NCI-H2196 (cell line): ENCODE results near the gene RAD51.
A peak's percentile ranks its signal among the peaks of the same experiment; 100 is the strongest.
"Not testable (repeated sequence)": the region's sequence is repeated elsewhere in the genome, so short reads cannot be mapped to it uniquely, and the experiment has no call there.

Experiments used
- DNase-seq: peaks from one replicate; lab custom pipeline; 2025; ENCODE audit not compliant: unreplicated experiment; lab: John Stamatoyannopoulos, UW

Gene RAD51

GRCh38 chr15:40694688-40695468 lies at the start of gene RAD51:
RAD51 (plus strand) TSS chr15:40695174; CDS start chr15:40698759, 3,585 bp downstream.
- peak; percentile 76 for DNase-seq

- DNase-seq: no peak
Observed at GRCh38 chr15:40647523-40647922, 47.5 kb upstream of the RAD51 start.

GRCh38 chr15:40650479-40650878 lies 44.5 kb upstream of the RAD51 start:
- DNase-seq: no peak

- no peak for DNase-seq
Observed at GRCh38 chr15:40660686-40661085, 34.3 kb upstream of the RAD51 start.

GRCh38 chr15:40664909-40665308 lies 30.1 kb upstream of the RAD51 start:
- no peak for DNase-seq

GRCh38 chr15:40676290-40676689 lies 18.7 kb upstream of the RAD51 start:
- not testable (repeated sequence) for DNase-seq

GRCh38 chr15:40676906-40677305 lies 18.1 kb upstream of the RAD51 start:
- not testable (repeated sequence) for DNase-seq

GRCh38 chr15:40680151-40680550 lies 14.8 kb upstream of the RAD51 start:
- no peak for DNase-seq

GRCh38 chr15:40680959-40681358 lies 14.0 kb upstream of the RAD51 start:
- DNase-seq: not testable (repeated sequence)

- no peak for DNase-seq
Observed at GRCh38 chr15:40684381-40684780, 10.6 kb upstream of the RAD51 start.

- DNase-seq: no peak
Observed at GRCh38 chr15:40685376-40685775, 9.6 kb upstream of the RAD51 start.

- DNase-seq: no peak
Observed at GRCh38 chr15:40688932-40689799, 5.8 kb upstream of the RAD51 start.

GRCh38 chr15:40691737-40692136 lies 3.2 kb upstream of the RAD51 start:
- no peak for DNase-seq

GRCh38 chr15:40693904-40694687 lies 878 bp upstream of the RAD51 start:
- no peak for DNase-seq

GRCh38 chr15:40695469-40695890 lies 506 bp downstream of the RAD51 start:
- DNase-seq: no peak

GRCh38 chr15:40696228-40696627 lies 1.3 kb downstream of the RAD51 start:
- no peak for DNase-seq

GRCh38 chr15:40697916-40698315 lies 2.9 kb downstream of the RAD51 start:
- no peak for DNase-seq

- no peak for DNase-seq
Observed at GRCh38 chr15:40702077-40702476, 7.1 kb downstream of the RAD51 start.

GRCh38 chr15:40706121-40706520 lies 11.1 kb downstream of the RAD51 start:
- DNase-seq: no peak

GRCh38 chr15:40714144-40714543 lies 19.2 kb downstream of the RAD51 start:
- DNase-seq: no peak

- no peak for DNase-seq
Observed at GRCh38 chr15:40716165-40716564, 21.2 kb downstream of the RAD51 start.
